GM12878 (cell line): ENCODE measurements around the gene TWIST1. TPM values are rescaled to one million over a fixed set of nuclear protein-coding genes. Genes with fewer than 3 reads are reported as not detected.

Source experiments
- ATAC-seq: fragments of 200-7000 bp; cut with Tn5 transposase; 3 replicates; pipeline ENCODE4 v1.9.1; 2020; ENCODE audit warnings: mild to moderate bottlenecking, moderate library complexity
- BruUV-seq: library from RNA; stranded (reverse); fragments of 400-500 nt; replicated peaks from 2 replicates; lab custom pipeline; 2021; lab: Mats Ljungman, UMichigan
- CTCF ChIA-PET: fragments of 300-600 bp; sonication (Branson Sonifier 250); formaldehyde crosslinking; extraction: SDS; loops from one replicate; lab custom pipeline; 2021; ENCODE audit warnings: inconsistent platforms; lab: Yijun Ruan, JAX
- POLR2A ChIA-PET: fragments of 350-600 bp; formaldehyde crosslinking; extraction: SDS; loops from one replicate; lab custom pipeline; 2021; ENCODE audit warnings: inconsistent platforms; lab: Charles Lee
- RAD21 ChIA-PET: fragments of 300-600 bp; sonication (Branson Sonifier 250); formaldehyde crosslinking; loops from one replicate; lab custom pipeline; 2023; ENCODE audit warnings: antibody characterized with exemption; ENCODE audit not compliant: unreplicated experiment; lab: Charles Lee
- SMC1A ChIA-PET: fragments of 300-600 bp; sonication (Branson Sonifier 250); formaldehyde crosslinking; loops from one replicate; lab custom pipeline; 2023; ENCODE audit not compliant: unreplicated experiment, uncharacterized antibody; lab: Charles Lee
- DNase-seq: peaks from one replicate; pipeline ENCODE4 v3.0.0-alpha.2; 2011; ENCODE audit warnings: low read depth, low spot score
- FAIRE-seq: peaks from 3 replicates; lab custom pipeline; 2011; peaks lifted over from hg19 to GRCh38; lab: Jason Lieb, UNC
- H2AFZ ChIP-seq: 2 replicates; pipeline ENCODE4 v1.6.0; 2011; ENCODE audit warnings: low read depth, low read length, control low read depth; ENCODE audit not compliant: control insufficient read depth
- H3K27ac ChIP-seq: 2 replicates; pipeline ENCODE4 v1.5.1; 2011; ENCODE audit warnings: control low read depth; ENCODE audit not compliant: control insufficient read depth, insufficient read depth
- H3K27me3 ChIP-seq, 2 experiments: replicated peaks in 1 of 2; 2 replicates each; pipeline versions ENCODE4 v1.6.0 to v1.6.1; 2011; ENCODE audit warnings: low read length in 1 of 2; ENCODE audit not compliant: control insufficient read depth in 2 of 2, insufficient read depth in 2 of 2
- H3K36me3 ChIP-seq, 2 experiments: 2 replicates each; pipeline ENCODE4 v1.5.1; 2011; ENCODE audit warnings: low read length in 1 of 2; ENCODE audit not compliant: control insufficient read depth in 2 of 2, insufficient read depth in 2 of 2
- H3K4me1 ChIP-seq: 2 replicates; pipeline ENCODE4 v1.6.1; 2011; ENCODE audit warnings: mild to moderate bottlenecking, low read length, moderate library complexity, mixed read lengths; ENCODE audit not compliant: control insufficient read depth, insufficient read depth
- H3K4me2 ChIP-seq: 2 replicates; pipeline ENCODE4 v1.6.0; 2011; ENCODE audit warnings: control low read depth; ENCODE audit not compliant: control insufficient read depth, insufficient read depth
- H3K4me3 ChIP-seq: fragments of 200-600 bp; sonication (generic); 2 replicates; pipeline ENCODE4 v1.5.1; 2016
- H3K79me2 ChIP-seq: 2 replicates; pipeline ENCODE4 v1.6.0; 2011; ENCODE audit warnings: low read length; ENCODE audit not compliant: control insufficient read depth, insufficient read depth
- H3K9ac ChIP-seq: 2 replicates; pipeline ENCODE4 v1.8.0; 2011; ENCODE audit warnings: low read length, control low read depth, mixed read lengths; ENCODE audit not compliant: control insufficient read depth, insufficient read depth
- H3K9me3 ChIP-seq: replicated peaks from 3 replicates; pipeline ENCODE4 v1.5.1; 2011; ENCODE audit warnings: mild to moderate bottlenecking, low read length; ENCODE audit not compliant: control insufficient read depth, insufficient read depth
- H4K20me1 ChIP-seq: 2 replicates; pipeline ENCODE4 v1.6.0; 2011; ENCODE audit not compliant: control insufficient read depth, insufficient read depth
- CEBPB ChIP-seq, 2 experiments: fragments of 150-350 bp in 1 of 2; IDR thresholded peaks; 2 replicates each; pipeline ENCODE4 v1.6.1; 2012 to 2014; ENCODE audit warnings: low read depth in 2 of 2, low read length in 2 of 2, borderline replicate concordance in 1 of 2, inconsistent platforms in 1 of 2
- CHD1 ChIP-seq: IDR thresholded peaks from 2 replicates; pipeline ENCODE4 v1.6.1; 2012; ENCODE audit warnings: low read depth, low read length, improper control_type of control experiment
- EZH2 ChIP-seq: IDR thresholded peaks from 2 replicates; pipeline ENCODE4 v1.6.1; 2012; ENCODE audit warnings: low read depth, mild to moderate bottlenecking, control low read depth, inconsistent platforms, low read length, borderline replicate concordance; ENCODE audit not compliant: control insufficient read depth
- FOXM1 ChIP-seq: IDR thresholded peaks from 2 replicates; pipeline ENCODE4 v1.6.1; 2012; ENCODE audit warnings: low read depth, mild to moderate bottlenecking, inconsistent platforms, low read length, moderate library complexity
- MEF2B ChIP-seq: fragments of 450-650 bp; IDR thresholded peaks from 2 replicates; pipeline ENCODE4 v1.6.1; 2018; ENCODE audit warnings: mild to moderate bottlenecking, moderate library complexity; ENCODE audit not compliant: partially characterized antibody, poor library complexity, severe bottlenecking
- NR2C1 ChIP-seq: fragments of 450-650 bp; IDR thresholded peaks from 2 replicates; pipeline ENCODE4 v1.6.1; 2017; ENCODE audit warnings: antibody characterized with exemption, mild to moderate bottlenecking, moderate library complexity
- POLR2AphosphoS5 ChIP-seq: IDR thresholded peaks from 2 replicates; pipeline ENCODE4 v1.6.1; 2011; ENCODE audit warnings: mild to moderate bottlenecking, low read length, inconsistent platforms
- SIX5 ChIP-seq: IDR thresholded peaks from 2 replicates; pipeline ENCODE4 v1.6.1; 2011; ENCODE audit warnings: mild to moderate bottlenecking, low read depth, low read length, moderate library complexity; ENCODE audit not compliant: severe bottlenecking
- SMAD5 ChIP-seq: IDR thresholded peaks from 2 replicates; pipeline ENCODE4 v1.6.1; 2016; ENCODE audit warnings: antibody characterized with exemption, low read depth
- SPI1 ChIP-seq: IDR thresholded peaks from 2 replicates; pipeline ENCODE4 v1.6.1; 2011; ENCODE audit warnings: low read depth, mild to moderate bottlenecking, low read length, moderate library complexity, borderline replicate concordance; ENCODE audit not compliant: insufficient read depth
- SRF ChIP-seq, 2 experiments: IDR thresholded peaks; 2 replicates each; pipeline ENCODE4 v1.6.1; 2011; ENCODE audit warnings: low read depth in 2 of 2, low read length in 2 of 2, mild to moderate bottlenecking in 1 of 2, moderate library complexity in 1 of 2
- SUZ12 ChIP-seq: fragments of 200-600 bp; sonication (generic); IDR thresholded peaks from one replicate; pipeline ENCODE4 v1.6.1; 2018; ENCODE audit warnings: antibody characterized with exemption, mild to moderate bottlenecking; ENCODE audit not compliant: unreplicated experiment
- TBL1XR1 ChIP-seq: IDR thresholded peaks from 2 replicates; pipeline ENCODE4 v1.6.1; 2012; ENCODE audit warnings: low read depth, low read length, improper control_type of control experiment
- TCF12 ChIP-seq: IDR thresholded peaks from 2 replicates; pipeline ENCODE4 v1.6.1; 2011; ENCODE audit warnings: low read depth, mild to moderate bottlenecking, low read length
- ZZZ3 ChIP-seq: IDR thresholded peaks from 2 replicates; pipeline ENCODE4 v1.6.1; 2011; ENCODE audit warnings: low read depth; ENCODE audit not compliant: control insufficient read depth, insufficient read length
- WGBS: methylation state at CpG from one replicate; pipeline ENCODE4 v1.1.6; 2016; ENCODE audit warnings: low lambda C conversion rate; ENCODE audit not compliant: insufficient replicate concordance, insufficient coverage; ENCODE audit errors: missing lambda C conversion rate; 5-methylcytosine and 5-hydroxymethylcytosine counted together
- in situ Hi-C: fragments of 300-500 bp; cut with MboI; formaldehyde crosslinking; loops from 9 replicates; pipeline ENCODE4 v1.14.3; 2018; ENCODE audit warnings: mixed read lengths
- intact Hi-C: fragments of 100-400 bp; cut with micrococcal nuclease; formaldehyde crosslinking; loops from one replicate; pipeline ENCODE4 v1.14.2; 2022; ENCODE audit not compliant: unreplicated experiment
- polyA plus RNA-seq, 11 experiments: library from polyadenylated mRNA; depleted of rRNA in 4 of 11; unstranded in 6 of 11; stranded (reverse) in 5 of 11; fragments of >200 nt; fragmentation: Nextera tagmentation in 4 of 11; fragmentation: Illumina TruSeq in 1 of 11; extraction: Ambion mirVana in 4 of 11; extraction: Trizol in 1 of 11; gene quantifications; 1 replicate in 1 of 11; 2 replicates in 10 of 11; pipeline versions ENCODE4 v1.2.1 to v1.2.3, GENCODE V29; 2011 to 2016; ENCODE audit warnings: inconsistent platforms in 2 of 11, missing spikeins in 2 of 11, low read depth in 1 of 11
- total RNA-seq, 4 experiments: library from RNA; depleted of rRNA in 3 of 4; stranded (reverse); fragments of >200 nt in 3 of 4; fragmentation: Illumina TruSeq in 1 of 4; extraction: Trizol in 1 of 4; gene quantifications; 2 replicates each; pipeline versions ENCODE4 v1.2.1 to v1.2.3, GENCODE V29; 2013 to 2021
- TF ChIP-seq, protein P1 (sequence below): fragments of 450-650 bp; IDR thresholded peaks from 2 replicates; pipeline ENCODE4 v1.6.1; 2014; ENCODE audit warnings: mild to moderate bottlenecking
- TF ChIP-seq, protein P2 (sequence below): IDR thresholded peaks from 2 replicates; pipeline ENCODE4 v1.6.1; 2011; ENCODE audit warnings: borderline replicate concordance, low read depth, mild to moderate bottlenecking, moderate library complexity, mixed read lengths, low read length; ENCODE audit not compliant: insufficient read depth; ENCODE audit errors: extremely low read length

TWIST1 gene
- total and polyA plus RNA-seq, 10 of the 15 experiments (the other 5 are each of a cell fraction or from before 2014, with no cell fraction given), result not detected

DNA sequence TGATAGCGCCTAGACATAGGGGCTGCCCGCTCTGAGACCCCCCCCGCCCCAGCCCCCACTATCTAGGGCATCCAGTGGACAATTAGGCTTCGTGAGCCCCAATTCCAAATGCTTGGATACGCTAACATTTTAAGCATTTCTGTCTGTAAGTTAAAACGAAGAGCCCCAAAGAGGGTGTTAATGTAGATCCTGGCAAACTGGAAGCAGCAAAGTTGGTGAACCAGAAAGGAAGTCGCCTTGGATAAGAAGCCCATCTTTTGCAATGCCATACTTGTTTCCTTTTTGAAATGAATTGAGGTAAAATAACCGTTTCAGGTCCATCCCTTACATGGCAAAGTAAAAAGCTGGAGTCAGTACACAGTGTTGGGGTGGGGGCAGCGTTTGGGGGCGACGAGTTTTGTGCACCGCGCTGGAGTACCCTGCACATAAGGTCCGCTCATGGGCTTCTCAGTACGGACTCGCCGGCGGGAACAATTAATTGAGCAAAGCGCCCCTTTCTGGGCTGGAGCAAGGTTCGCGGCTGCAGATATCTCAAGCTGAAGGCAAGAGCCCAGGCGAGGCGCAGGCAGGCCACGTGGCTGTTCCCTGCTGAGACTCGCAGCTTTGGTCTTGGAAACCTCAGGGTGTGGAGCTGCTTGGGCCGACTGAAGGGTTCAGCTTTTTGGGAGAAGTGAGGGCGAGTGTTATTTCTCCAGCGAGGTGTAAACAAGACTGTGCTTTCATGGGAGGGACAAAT, 1.4 kb upstream of the TWIST1 start:
- no peak overlapping the region for H3K9ac ChIP-seq
- 13% methylated on average over 28 of the region's 28 CpGs for WGBS
- ChIA-PET POLR2A (no interaction called here), CTCF (interaction anchor here (0.7 kb wide), 1 partner anchor 58 kb away, joined by 3 read pairs; no protein-coding TSS in a partner anchor), RAD21 (no interaction called here), SMC1A (no interaction called here)
- H3K4me3 ChIP-seq, result no peak overlapping the region
- TF ChIP-seq, protein P1, sequence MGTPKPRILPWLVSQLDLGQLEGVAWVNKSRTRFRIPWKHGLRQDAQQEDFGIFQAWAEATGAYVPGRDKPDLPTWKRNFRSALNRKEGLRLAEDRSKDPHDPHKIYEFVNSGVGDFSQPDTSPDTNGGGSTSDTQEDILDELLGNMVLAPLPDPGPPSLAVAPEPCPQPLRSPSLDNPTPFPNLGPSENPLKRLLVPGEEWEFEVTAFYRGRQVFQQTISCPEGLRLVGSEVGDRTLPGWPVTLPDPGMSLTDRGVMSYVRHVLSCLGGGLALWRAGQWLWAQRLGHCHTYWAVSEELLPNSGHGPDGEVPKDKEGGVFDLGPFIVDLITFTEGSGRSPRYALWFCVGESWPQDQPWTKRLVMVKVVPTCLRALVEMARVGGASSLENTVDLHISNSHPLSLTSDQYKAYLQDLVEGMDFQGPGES, result no peak
- TF ChIP-seq ZZZ3 (no peak), SMAD5 (no peak), FOXM1 (no peak), CHD1 (no peak), SUZ12 (no peak), CEBPB (IDR thresholded peaks at IDR 0.05; ENCODE audit: borderline replicate concordance in 1 of 2, low read depth in 2 of 2, low read length in 2 of 2) (no peak), NR2C1 (no peak), POLR2AphosphoS5 (no peak), SIX5 (no peak), TBL1XR1 (no peak), SRF (IDR thresholded peaks at IDR 0.05; ENCODE audit: low read depth in 2 of 2, low read length in 2 of 2) (no peak), TCF12 (no peak), SPI1 (no peak), EZH2 (no peak), MEF2B (no peak)
- TF ChIP-seq, protein P2, sequence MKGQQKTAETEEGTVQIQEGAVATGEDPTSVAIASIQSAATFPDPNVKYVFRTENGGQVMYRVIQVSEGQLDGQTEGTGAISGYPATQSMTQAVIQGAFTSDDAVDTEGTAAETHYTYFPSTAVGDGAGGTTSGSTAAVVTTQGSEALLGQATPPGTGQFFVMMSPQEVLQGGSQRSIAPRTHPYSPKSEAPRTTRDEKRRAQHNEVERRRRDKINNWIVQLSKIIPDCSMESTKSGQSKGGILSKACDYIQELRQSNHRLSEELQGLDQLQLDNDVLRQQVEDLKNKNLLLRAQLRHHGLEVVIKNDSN, result no peak
- ATAC-seq, result no peak; the same call in 2 of the 3 replicates
- H3K27ac ChIP-seq, result no peak overlapping the region
- intact Hi-C loops, result no loop called here
- H3K36me3 ChIP-seq, result no peaks in the 10 kb centered on the region
- no TSS peak for BruUV-seq
- H3K79me2 ChIP-seq, result no peaks in the 10 kb centered on the region
- no peaks in the 10 kb centered on the region for H3K9me3 ChIP-seq
- no peaks in the 10 kb centered on the region for H3K4me1 ChIP-seq
- in situ Hi-C loops, result loop anchor here (25.0 kb wide), 1 partner anchor 543 kb away; no protein-coding TSS in a partner anchor
- no peak overlapping the region for H2AFZ ChIP-seq
- H3K27me3 ChIP-seq, result peaks cover 7 to 18% of the 10 kb centered on the region in 2 experiments
- DNase-seq, result no peak
- no peak overlapping the region for H3K4me2 ChIP-seq
- H4K20me1 ChIP-seq, result no peaks in the 10 kb centered on the region
- no peak for FAIRE-seq
